Measurements from ENCODE around the gene LOXL1.

- TF ChIP-seq EZH2 (IDR thresholded peaks at IDR 0.05; ENCODE audit: insufficient read depth, low read length) = no peak
- TF ChIP-seq, protein P1, sequence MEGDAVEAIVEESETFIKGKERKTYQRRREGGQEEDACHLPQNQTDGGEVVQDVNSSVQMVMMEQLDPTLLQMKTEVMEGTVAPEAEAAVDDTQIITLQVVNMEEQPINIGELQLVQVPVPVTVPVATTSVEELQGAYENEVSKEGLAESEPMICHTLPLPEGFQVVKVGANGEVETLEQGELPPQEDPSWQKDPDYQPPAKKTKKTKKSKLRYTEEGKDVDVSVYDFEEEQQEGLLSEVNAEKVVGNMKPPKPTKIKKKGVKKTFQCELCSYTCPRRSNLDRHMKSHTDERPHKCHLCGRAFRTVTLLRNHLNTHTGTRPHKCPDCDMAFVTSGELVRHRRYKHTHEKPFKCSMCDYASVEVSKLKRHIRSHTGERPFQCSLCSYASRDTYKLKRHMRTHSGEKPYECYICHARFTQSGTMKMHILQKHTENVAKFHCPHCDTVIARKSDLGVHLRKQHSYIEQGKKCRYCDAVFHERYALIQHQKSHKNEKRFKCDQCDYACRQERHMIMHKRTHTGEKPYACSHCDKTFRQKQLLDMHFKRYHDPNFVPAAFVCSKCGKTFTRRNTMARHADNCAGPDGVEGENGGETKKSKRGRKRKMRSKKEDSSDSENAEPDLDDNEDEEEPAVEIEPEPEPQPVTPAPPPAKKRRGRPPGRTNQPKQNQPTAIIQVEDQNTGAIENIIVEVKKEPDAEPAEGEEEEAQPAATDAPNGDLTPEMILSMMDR (IDR thresholded peaks at IDR 0.05; ENCODE audit: insufficient read depth, low read depth, low read length) = no peak
These were observed 25.0 kb upstream of the LOXL1 start for GRCh38 chr15:73901126-73901810.

Data from astrocyte (in vitro differentiated cells and primary cell).